GM10266 (cell line): ENCODE measurements around the gene IQCN.

ENCODE experiments used
- DNase-seq: peaks from one replicate; pipeline ENCODE4 v3.0.0; 2012; ENCODE audit errors: extremely low spot score
- CTCF ChIP-seq: IDR thresholded peaks from 2 replicates; pipeline ENCODE4 v1.5.1; 2012; ENCODE audit warnings: mild to moderate bottlenecking, low read depth; ENCODE audit not compliant: control insufficient read depth, insufficient read depth; ENCODE audit errors: missing control alignments

Gene IQCN

GRCh38 chr19:18304208-18304457 is 29.9 kb upstream of the IQCN start:
- TF ChIP-seq CTCF, result no peak
- DNase-seq, result peak; percentile 31

- no peak for TF ChIP-seq CTCF
- DNase-seq, result no peak
Observed at GRCh38 chr19:18301718-18302111, 27.5 kb upstream of the IQCN start.

DNA sequence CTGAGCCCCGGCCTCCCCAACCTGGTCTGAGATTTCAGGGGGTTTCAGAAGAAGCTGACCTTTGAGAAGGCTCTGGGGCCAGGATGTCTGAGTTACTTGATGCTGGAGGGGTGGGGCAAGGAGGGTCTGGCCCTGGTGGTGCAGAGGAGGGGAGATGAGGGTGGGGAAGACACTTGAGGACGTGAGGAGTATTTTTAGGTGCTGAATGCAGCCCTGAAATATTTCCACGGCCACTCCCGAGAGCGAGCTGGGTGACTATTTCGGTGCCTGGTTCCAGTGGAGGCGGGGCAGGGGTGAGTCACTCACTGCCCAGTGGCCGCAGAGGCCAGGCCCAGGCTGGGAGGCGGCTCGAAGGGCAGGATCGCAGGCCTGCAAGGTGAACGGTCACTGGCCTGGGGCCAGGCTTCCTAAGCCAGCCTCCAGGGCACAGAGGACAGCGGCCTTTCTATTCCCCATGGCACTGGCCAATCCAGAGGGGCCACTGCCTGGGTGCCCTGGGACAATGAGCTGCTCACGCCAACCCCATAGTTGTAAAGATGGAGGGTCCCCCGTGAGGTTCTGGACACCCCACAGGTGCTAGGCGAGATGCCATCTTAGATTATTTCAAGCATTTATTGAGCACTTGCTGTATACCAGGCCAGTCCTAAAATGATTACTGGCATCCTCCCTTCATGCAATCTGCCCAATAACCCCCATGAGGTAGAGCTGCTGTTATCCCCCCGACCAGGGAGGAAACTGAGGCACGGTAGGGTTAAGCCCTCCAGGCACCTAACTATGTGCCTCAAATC is 26.9 kb upstream of the IQCN start:
- TF ChIP-seq CTCF, result no peak

DNA sequence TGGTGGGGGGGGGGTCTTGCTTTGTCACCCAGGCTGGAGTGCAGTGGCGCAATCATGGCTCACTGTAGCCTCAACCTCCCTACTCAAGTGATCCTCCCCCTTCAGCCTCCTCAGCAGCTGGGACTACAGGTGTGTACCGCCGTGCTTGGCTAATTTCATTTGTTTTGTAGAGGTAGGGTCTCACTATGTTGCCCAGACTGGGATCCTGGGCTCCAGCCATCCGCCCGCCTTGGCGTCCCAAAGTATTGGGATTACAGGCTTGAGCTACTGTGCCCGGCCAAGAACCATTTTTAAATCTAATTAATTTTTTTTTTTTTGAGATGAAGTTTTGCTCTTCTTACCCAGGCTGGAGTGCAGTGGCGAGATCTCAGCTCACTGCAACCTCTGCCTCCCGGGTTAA is 25.4 kb upstream of the IQCN start:
- TF ChIP-seq CTCF, result no peak
- DNase-seq, result no peak

More for the DNA sequence above, 26.9 kb upstream of the IQCN start:
- DNase-seq, result no peak

- TF ChIP-seq CTCF, result no peak
- DNase-seq, result no peak
Observed at GRCh38 chr19:18298601-18299000, 24.3 kb upstream of the IQCN start.

DNA sequence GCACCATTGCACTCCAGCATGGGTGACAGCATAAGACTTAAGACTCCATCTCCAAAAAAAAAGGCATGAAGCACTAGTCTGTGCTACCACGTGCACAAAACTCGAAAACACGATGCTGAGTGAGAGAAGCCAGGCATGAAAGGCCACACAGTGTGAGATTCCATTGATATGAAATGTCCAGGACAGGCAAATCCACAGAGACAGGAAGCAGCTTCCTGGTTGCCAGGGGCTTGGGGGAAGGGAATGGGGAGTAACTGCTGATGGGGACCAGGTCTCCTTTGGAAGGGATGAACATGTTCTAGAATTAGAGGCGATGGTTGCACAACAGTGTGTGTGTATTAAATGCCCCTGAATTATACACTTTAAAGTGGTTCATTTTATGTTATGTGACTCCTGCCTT is 23.1 kb upstream of the IQCN start:
- DNase-seq, result no peak
- TF ChIP-seq CTCF, result no peak

DNA sequence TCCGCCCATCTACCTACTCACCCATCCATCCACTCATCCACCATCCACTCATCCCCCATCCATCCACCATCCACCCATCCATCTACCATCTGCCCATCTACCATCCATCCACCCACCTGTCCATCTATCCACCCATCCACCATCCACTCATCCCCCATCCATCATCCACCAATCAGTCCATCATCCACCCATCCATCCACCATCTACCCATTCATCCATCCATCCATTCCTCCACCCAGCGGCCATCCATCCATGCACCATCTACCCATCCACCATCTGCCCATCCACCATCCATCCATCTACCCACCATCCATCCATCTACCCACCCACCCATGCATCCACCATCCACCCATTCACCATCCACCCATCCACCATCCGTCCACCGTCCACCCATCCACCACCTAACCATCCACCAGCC is 20.8 kb upstream of the IQCN start:
- DNase-seq, result no peak
- no peak for TF ChIP-seq CTCF
